H1 (cell line): ENCODE data around the gene GPR85. TPM values are rescaled to one million over a fixed set of nuclear protein-coding genes. Genes with fewer than 3 reads are reported as not detected.

Experiments
- CTCF ChIA-PET: fragments of 300-600 bp; sonication (Branson Sonifier 250); formaldehyde crosslinking; loops from one replicate; lab custom pipeline; 2021; ENCODE audit not compliant: partially characterized antibody; lab: Charles Lee
- POLR2A ChIA-PET: fragments of 300-600 bp; sonication (Branson Sonifier 250); formaldehyde crosslinking; loops from one replicate; lab custom pipeline; 2021; ENCODE audit warnings: inconsistent platforms; ENCODE audit not compliant: partially characterized antibody; lab: Charles Lee
- DNase-seq, 2 experiments: peaks; one replicate each; pipeline versions ENCODE4 v3.0.0 to v3.0.0-alpha.2; 2010 to 2022; ENCODE audit warnings: low spot score in 2 of 2, low read depth in 1 of 2, mixed read lengths in 1 of 2
- FAIRE-seq: peaks from 2 replicates; lab custom pipeline; 2011; peaks lifted over from hg19 to GRCh38; lab: Jason Lieb, UNC
- H2AFZ ChIP-seq: 2 replicates; pipeline ENCODE4 v1.8.1; 2012; ENCODE audit warnings: low read length, inconsistent platforms
- H2AK5ac ChIP-seq: 2 replicates; pipeline ENCODE4 v1.6.1; 2013; ENCODE audit warnings: low read depth, low read length
- H2BK120ac ChIP-seq: replicated peaks from 2 replicates; pipeline ENCODE3; 2013; ENCODE audit warnings: low read depth, low read length, inconsistent platforms
- H2BK12ac ChIP-seq: 2 replicates; pipeline ENCODE4 v1.6.1; 2013; ENCODE audit warnings: low read depth, low read length
- H2BK15ac ChIP-seq: 2 replicates; pipeline ENCODE4 v1.6.1; 2013; ENCODE audit warnings: low read length
- H2BK20ac ChIP-seq: 2 replicates; pipeline ENCODE4 v1.6.1; 2013; ENCODE audit warnings: low read length
- H2BK5ac ChIP-seq: 2 replicates; pipeline ENCODE4 v1.6.1; 2013; ENCODE audit warnings: low read depth, low read length
- H3K14ac ChIP-seq: 2 replicates; pipeline ENCODE4 v1.6.1; 2013; ENCODE audit warnings: inconsistent platforms; ENCODE audit not compliant: insufficient read length
- H3K18ac ChIP-seq: 2 replicates; pipeline ENCODE4 v1.6.1; 2013; ENCODE audit warnings: low read length; ENCODE audit errors: extremely low read depth
- H3K23ac ChIP-seq: 2 replicates; pipeline ENCODE4 v1.6.1; 2013; ENCODE audit warnings: inconsistent platforms; ENCODE audit not compliant: insufficient read length
- H3K23me2 ChIP-seq: 2 replicates; pipeline ENCODE4 v1.6.1; 2013; ENCODE audit warnings: low read depth, low read length
- H3K27ac ChIP-seq: 2 replicates; pipeline ENCODE4 v1.6.1; 2011; ENCODE audit warnings: low read depth, low read length, inconsistent platforms
- H3K27me3 ChIP-seq, 4 experiments: replicated peaks in 1 of 4; 1 replicate in 1 of 4; 2 replicates in 3 of 4; pipeline versions ENCODE4 v1.6.1 to v1.8.1; 2011 to 2013; ENCODE audit warnings: low read length in 3 of 4, mild to moderate bottlenecking in 3 of 4, inconsistent platforms in 2 of 4, mixed read lengths in 2 of 4, moderate library complexity in 1 of 4; ENCODE audit not compliant: control insufficient read depth in 3 of 4, insufficient read depth in 3 of 4; ENCODE audit errors: extremely low read depth in 1 of 4
- H3K36me3 ChIP-seq, 4 experiments: 2 replicates each; pipeline versions ENCODE4 v1.6.1 to v1.8.1; 2011 to 2013; ENCODE audit warnings: mild to moderate bottlenecking in 4 of 4, low read length in 3 of 4, moderate library complexity in 2 of 4, control low read depth in 1 of 4, inconsistent platforms in 1 of 4; ENCODE audit not compliant: insufficient read depth in 4 of 4, control insufficient read depth in 2 of 4
- H3K4ac ChIP-seq: replicated peaks from 2 replicates; pipeline ENCODE3; 2013; ENCODE audit warnings: low read length, low read depth, mixed read lengths, inconsistent platforms; ENCODE audit not compliant: insufficient read length
- H3K4me1 ChIP-seq, 4 experiments: replicated peaks in 1 of 4; 1 replicate in 1 of 4; 2 replicates in 3 of 4; pipeline versions ENCODE4 v1.6.1 to v1.8.1; 2011 to 2013; ENCODE audit warnings: low read length in 3 of 4, inconsistent platforms in 2 of 4, mixed read lengths in 1 of 4; ENCODE audit not compliant: insufficient read depth in 4 of 4, control insufficient read depth in 3 of 4
- H3K4me2 ChIP-seq, 2 experiments: 2 replicates each; pipeline versions ENCODE4 v1.6.1 to v1.8.1; 2011 to 2013; ENCODE audit warnings: low read depth in 2 of 2, low read length in 2 of 2, control low read depth in 1 of 2, inconsistent platforms in 1 of 2, mild to moderate bottlenecking in 1 of 2; ENCODE audit not compliant: insufficient read depth in 1 of 2
- H3K4me3 ChIP-seq, 4 experiments: fragments of 200-600, 300-600 bp in 1 of 4; sonication (generic), shearing (Covaris generic), sonication (Bioruptor Twin) in 1 of 4; 2 replicates each; pipeline versions ENCODE4 v1.5.1 to v1.8.1; 2011 to 2016; ENCODE audit warnings: low read length in 4 of 4, low read depth in 3 of 4, control low read depth in 2 of 4, inconsistent platforms in 2 of 4, mild to moderate bottlenecking in 2 of 4, mixed read lengths in 1 of 4, moderate library complexity in 1 of 4; ENCODE audit not compliant: insufficient read depth in 2 of 4; ENCODE audit errors: extremely low read depth in 1 of 4
- H3K56ac ChIP-seq: replicated peaks from 2 replicates; pipeline ENCODE3; 2013; ENCODE audit warnings: low read depth, mild to moderate bottlenecking, mixed read lengths, low read length, inconsistent platforms; ENCODE audit not compliant: insufficient read length
- H3K79me1 ChIP-seq: 2 replicates; pipeline ENCODE4 v1.6.1; 2013; ENCODE audit warnings: low read depth, low read length, control low read depth
- H3K79me2 ChIP-seq, 2 experiments: 2 replicates each; pipeline versions ENCODE4 v1.6.1 to v1.8.1; 2012 to 2013; ENCODE audit warnings: low read length in 2 of 2, mild to moderate bottlenecking in 2 of 2, inconsistent platforms in 1 of 2; ENCODE audit not compliant: insufficient read depth in 2 of 2, control insufficient read depth in 1 of 2
- H3K9ac ChIP-seq, 4 experiments: replicated peaks in 1 of 4; 1 replicate in 1 of 4; 2 replicates in 3 of 4; pipeline versions ENCODE4 v1.6.1 to v1.8.1; 2011 to 2013; ENCODE audit warnings: low read depth in 3 of 4, low read length in 3 of 4, control low read depth in 2 of 4, mild to moderate bottlenecking in 2 of 4, moderate library complexity in 2 of 4, inconsistent platforms in 1 of 4; ENCODE audit errors: extremely low read depth in 1 of 4
- H3K9me3 ChIP-seq, 2 experiments: 2 replicates each; pipeline versions ENCODE4 v1.6.1 to v1.8.1; 2012 to 2013; ENCODE audit warnings: mild to moderate bottlenecking in 2 of 2, moderate library complexity in 2 of 2, control low read depth in 1 of 2, inconsistent platforms in 1 of 2, low read depth in 1 of 2, low read length in 1 of 2, mixed read lengths in 1 of 2; ENCODE audit not compliant: insufficient read depth in 2 of 2
- H4K20me1 ChIP-seq, 2 experiments: replicated peaks in 1 of 2; 2 replicates each; pipeline versions ENCODE3 to v1.8.1; 2011 to 2013; ENCODE audit warnings: inconsistent platforms in 2 of 2, low read length in 2 of 2, mild to moderate bottlenecking in 1 of 2; ENCODE audit not compliant: insufficient read depth in 2 of 2, control insufficient read depth in 1 of 2
- H4K5ac ChIP-seq: 2 replicates; pipeline ENCODE4 v1.6.1; 2013; ENCODE audit warnings: low read length, low read depth, mixed read lengths, inconsistent platforms; ENCODE audit not compliant: insufficient read length
- H4K8ac ChIP-seq: 2 replicates; pipeline ENCODE4 v1.8.0; 2013; ENCODE audit warnings: mild to moderate bottlenecking, moderate library complexity, low read length, inconsistent platforms; ENCODE audit not compliant: insufficient read depth; ENCODE audit errors: extremely low read depth
- H4K91ac ChIP-seq: replicated peaks from 2 replicates; pipeline ENCODE3; 2013; ENCODE audit warnings: low read length, mixed read lengths, inconsistent platforms; ENCODE audit not compliant: insufficient read length
- CHD1 ChIP-seq: IDR thresholded peaks from 2 replicates; pipeline ENCODE4 v1.6.1; 2012; ENCODE audit warnings: low read depth, low read length, improper control_type of control experiment
- EGR1 ChIP-seq: IDR thresholded peaks from 2 replicates; pipeline ENCODE4 v1.6.1; 2011; ENCODE audit warnings: low read depth, low read length, borderline replicate concordance
- HDAC6 ChIP-seq: IDR thresholded peaks from one replicate; pipeline ENCODE4 v1.7.1; 2012; ENCODE audit warnings: low read depth, mild to moderate bottlenecking, inconsistent platforms, low read length, moderate library complexity
- RFX5 ChIP-seq: IDR thresholded peaks from 2 replicates; pipeline ENCODE4 v1.6.1; 2011; ENCODE audit warnings: low read depth, low read length, improper control_type of control experiment, borderline replicate concordance
- SP1 ChIP-seq: IDR thresholded peaks from 2 replicates; pipeline ENCODE4 v1.6.1; 2011; ENCODE audit warnings: low read depth, low read length
- TBP ChIP-seq: IDR thresholded peaks from 2 replicates; pipeline ENCODE4 v1.6.1; 2011; ENCODE audit warnings: low read depth, low read length, improper control_type of control experiment
- WGBS, 2 experiments: shearing (Covaris generic) in 1 of 2; methylation state at CpG; one replicate each; pipeline versions ENCODE4 v1.1.6 to v1.1.7; 2013 to 2015; ENCODE audit warnings: low lambda C conversion rate in 2 of 2, mixed read lengths in 2 of 2, inconsistent platforms in 1 of 2, low coverage in 1 of 2, missing lambda C conversion rate in 1 of 2; ENCODE audit not compliant: insufficient replicate concordance in 2 of 2, insufficient coverage in 1 of 2, insufficient read length in 1 of 2; ENCODE audit errors: extremely low coverage in 1 of 2, missing lambda C conversion rate in 1 of 2; 5-methylcytosine and 5-hydroxymethylcytosine counted together
- polyA plus RNA-seq, 7 experiments: library from polyadenylated mRNA; depleted of rRNA in 3 of 7; stranded (reverse) in 5 of 7; unstranded in 2 of 7; fragments of >200 nt in 5 of 7; fragments of 200-250 nt in 2 of 7; gene quantifications; 1 replicate in 5 of 7; 2 replicates in 1 of 7; 4 replicates in 1 of 7; pipeline versions ENCODE4 v1.2.1 to v1.2.3, GENCODE V29; 2011 to 2013; ENCODE audit warnings: missing spikeins in 2 of 7, mixed read lengths in 2 of 7
- total RNA-seq: library from RNA; stranded (reverse); fragmentation: NEBNext Ultra II Directional; extraction: Animal tissue kit (Norgen Biotek cat#: 25700); gene quantifications from 2 replicates; pipeline ENCODE4 v1.2.1, GENCODE V29; 2021

The GPR85 gene
- total and polyA plus RNA-seq, 2 of the 8 experiments (the other 6 are each of a cell fraction or from before 2014, with no cell fraction given) = 0.11 to 0.20 TPM

DNA sequence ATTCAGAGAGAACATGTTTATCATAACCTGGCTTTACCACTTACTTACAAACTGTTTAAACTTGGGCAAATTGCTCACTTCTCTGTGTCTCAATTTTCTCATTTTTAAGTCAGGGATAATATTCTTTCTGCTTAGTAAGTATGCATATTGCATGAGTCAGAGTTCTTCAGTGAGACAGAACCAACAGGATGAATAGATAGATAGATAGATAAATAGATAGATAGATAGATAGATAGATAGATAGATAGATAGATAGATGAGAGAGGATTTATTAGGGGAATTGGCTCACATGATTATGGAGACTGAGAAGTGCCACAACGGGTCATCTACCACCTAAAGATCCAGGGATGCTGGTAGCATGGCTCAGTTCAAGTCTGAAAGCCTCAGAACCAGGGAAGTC lies 47.4 kb upstream of the GPR85 start:
- no peak overlapping the region for H4K91ac ChIP-seq
- no peaks in the 10 kb centered on the region for H4K20me1 ChIP-seq
- no peak overlapping the region for H2AK5ac ChIP-seq
- no peak overlapping the region for H3K27ac ChIP-seq
- no peak overlapping the region for H3K9ac ChIP-seq
- H3K4me3 ChIP-seq = no peak overlapping the region
- H3K9me3 ChIP-seq = no peaks in the 10 kb centered on the region
- no peak overlapping the region for H2BK15ac ChIP-seq
- DNase-seq = no peak
- no peak overlapping the region for H3K23ac ChIP-seq
- 86% methylated on average over 1 of the region's 1 CpG; no CpG with 5 or more reads in 1 of the 2 experiments for WGBS, 2 experiments
- no peak overlapping the region for H4K8ac ChIP-seq
- H3K36me3 ChIP-seq = no peaks in the 10 kb centered on the region
- no peak overlapping the region for H3K14ac ChIP-seq
- POLR2A ChIA-PET = no interaction called here
- H3K56ac ChIP-seq = no peak overlapping the region
- no peaks in the 10 kb centered on the region for H3K4me1 ChIP-seq
- H3K27me3 ChIP-seq = no peaks in the 10 kb centered on the region
- no peak overlapping the region for H3K4me2 ChIP-seq
- no peak overlapping the region for H2BK120ac ChIP-seq
- no peak overlapping the region for H3K4ac ChIP-seq
- no peak for FAIRE-seq
- no peak overlapping the region for H2BK12ac ChIP-seq
- H3K79me2 ChIP-seq = no peaks in the 10 kb centered on the region
- H3K79me1 ChIP-seq = no peaks in the 10 kb centered on the region
- no peaks in the 10 kb centered on the region for H3K23me2 ChIP-seq
- no peak overlapping the region for H2BK20ac ChIP-seq
- CTCF ChIA-PET = interaction anchor here (1.4 kb wide), 1 partner anchor 25 kb away, joined by 3 read pairs; no protein-coding TSS in a partner anchor
- no peak overlapping the region for H3K18ac ChIP-seq
- no peak overlapping the region for H2BK5ac ChIP-seq
- no peak overlapping the region for H4K5ac ChIP-seq
- no peak overlapping the region for H2AFZ ChIP-seq
- no peak for TF ChIP-seq HDAC6
- TF ChIP-seq RFX5 = no peak
- no peak for TF ChIP-seq EGR1
- TF ChIP-seq CHD1 = no peak
- TF ChIP-seq SP1 = no peak
- no peak for TF ChIP-seq TBP
